ENCODE measurements around the gene MBD1.
"Not testable (repeated sequence)": the region's sequence is repeated elsewhere in the genome, so short reads cannot be mapped to it uniquely, and the experiment has no call there.

Gene MBD1

DNA sequence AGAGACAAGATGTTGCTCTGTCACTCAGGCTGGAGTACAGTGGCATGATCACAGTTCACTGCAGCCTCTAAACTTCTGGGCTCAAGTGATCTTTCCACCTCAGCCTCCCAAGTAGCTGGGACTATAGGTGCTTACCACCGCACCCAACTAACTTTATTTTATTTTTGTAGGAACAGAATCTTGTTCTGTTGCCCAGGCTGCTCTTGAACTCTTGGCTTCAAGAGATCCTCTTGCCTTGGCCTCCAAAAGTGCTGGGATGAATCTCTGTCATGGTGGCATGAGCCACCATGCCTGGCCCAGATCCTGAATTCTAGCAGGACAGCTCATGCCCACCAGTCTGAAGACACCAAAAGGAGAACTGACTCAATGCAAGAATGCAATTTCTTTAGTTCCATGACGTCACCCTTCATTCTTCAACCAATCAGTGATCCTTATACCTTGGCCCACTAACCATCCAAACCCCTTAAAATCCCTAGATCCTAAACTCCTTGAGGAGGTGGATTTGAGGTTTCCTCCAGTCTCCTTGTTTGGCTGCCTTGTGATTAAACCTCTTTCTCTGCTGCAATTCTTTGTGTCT is 31.8 kb upstream of the MBD1 start:
- DNase-seq (ENCODE audit: low read depth) = peak; percentile 7
- TF ChIP-seq, protein P1, sequence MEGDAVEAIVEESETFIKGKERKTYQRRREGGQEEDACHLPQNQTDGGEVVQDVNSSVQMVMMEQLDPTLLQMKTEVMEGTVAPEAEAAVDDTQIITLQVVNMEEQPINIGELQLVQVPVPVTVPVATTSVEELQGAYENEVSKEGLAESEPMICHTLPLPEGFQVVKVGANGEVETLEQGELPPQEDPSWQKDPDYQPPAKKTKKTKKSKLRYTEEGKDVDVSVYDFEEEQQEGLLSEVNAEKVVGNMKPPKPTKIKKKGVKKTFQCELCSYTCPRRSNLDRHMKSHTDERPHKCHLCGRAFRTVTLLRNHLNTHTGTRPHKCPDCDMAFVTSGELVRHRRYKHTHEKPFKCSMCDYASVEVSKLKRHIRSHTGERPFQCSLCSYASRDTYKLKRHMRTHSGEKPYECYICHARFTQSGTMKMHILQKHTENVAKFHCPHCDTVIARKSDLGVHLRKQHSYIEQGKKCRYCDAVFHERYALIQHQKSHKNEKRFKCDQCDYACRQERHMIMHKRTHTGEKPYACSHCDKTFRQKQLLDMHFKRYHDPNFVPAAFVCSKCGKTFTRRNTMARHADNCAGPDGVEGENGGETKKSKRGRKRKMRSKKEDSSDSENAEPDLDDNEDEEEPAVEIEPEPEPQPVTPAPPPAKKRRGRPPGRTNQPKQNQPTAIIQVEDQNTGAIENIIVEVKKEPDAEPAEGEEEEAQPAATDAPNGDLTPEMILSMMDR (conservative IDR thresholded peaks at IDR 0.05; ENCODE audit: control insufficient read depth, insufficient read depth, low read depth, low read length) = no peak
- no peak overlapping the region for H3K4me3 ChIP-seq (ENCODE audit: control insufficient read depth, low read depth, low read length)

DNA sequence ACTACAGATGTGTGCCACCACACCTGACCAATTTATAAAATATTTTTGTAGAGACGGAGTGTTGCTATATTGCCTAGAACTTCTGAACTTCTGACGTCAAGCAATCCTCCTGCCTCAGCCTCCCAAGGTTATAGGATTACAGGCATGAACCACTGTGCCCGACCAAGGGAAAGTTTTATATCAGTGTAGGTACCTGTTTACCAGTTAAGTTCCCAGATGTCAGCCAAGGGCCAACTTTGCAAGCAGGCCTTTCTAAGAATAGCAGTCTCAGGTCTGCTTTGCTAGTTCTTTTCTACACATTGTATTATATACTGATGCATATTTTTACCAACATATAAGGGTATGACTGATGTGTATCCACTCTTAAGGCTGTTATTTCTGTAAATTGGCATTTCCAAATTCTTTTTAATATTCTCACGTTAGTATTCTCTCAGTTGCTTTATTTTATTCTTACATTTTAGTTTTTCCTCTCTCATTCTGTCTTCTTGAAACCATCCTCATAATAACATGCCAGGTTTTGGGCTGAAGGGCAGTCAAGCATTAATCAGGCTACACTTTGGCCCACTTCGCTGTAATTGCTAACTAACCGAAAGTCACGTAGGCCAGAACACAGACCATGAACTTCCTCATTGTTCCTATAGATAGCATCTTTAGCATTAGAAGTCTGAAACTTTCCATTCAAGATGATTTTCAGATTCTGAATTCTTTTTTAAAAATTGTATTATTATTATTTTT is 31.1 kb upstream of the MBD1 start:
- DNase-seq (ENCODE audit: low read depth) = no peak

DNA sequence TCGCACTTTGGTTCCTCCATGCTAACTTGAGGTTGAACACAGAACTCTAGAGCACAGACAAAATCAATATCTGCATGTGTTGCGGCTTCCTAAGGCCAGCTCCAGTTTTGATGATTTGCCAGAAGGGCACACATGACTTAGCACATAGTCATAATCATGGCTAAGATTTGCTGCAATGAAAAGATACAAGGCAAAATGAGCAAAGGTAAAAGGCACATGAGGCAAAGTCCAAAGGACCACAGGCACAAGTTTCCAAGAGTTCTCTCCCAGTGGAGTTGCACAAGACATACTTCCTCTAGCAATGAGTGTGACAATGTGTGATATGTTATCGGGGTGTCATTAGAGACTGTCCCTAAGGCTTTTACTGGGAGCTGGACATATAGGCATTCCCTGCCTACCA is 30.3 kb upstream of the MBD1 start:
- no peak for DNase-seq (ENCODE audit: low read depth)
- no peak overlapping the region for H3K4me3 ChIP-seq (ENCODE audit: control insufficient read depth, low read depth, low read length)
- TF ChIP-seq, protein P1 (conservative IDR thresholded peaks at IDR 0.05; ENCODE audit: control insufficient read depth, insufficient read depth, low read depth, low read length) = no peak

More for the DNA sequence above, 31.1 kb upstream of the MBD1 start:
- TF ChIP-seq, protein P1 (conservative IDR thresholded peaks at IDR 0.05; ENCODE audit: control insufficient read depth, insufficient read depth, low read depth, low read length) = no peak
- H3K4me3 ChIP-seq (ENCODE audit: control insufficient read depth, low read depth, low read length) = no peak overlapping the region

DNA sequence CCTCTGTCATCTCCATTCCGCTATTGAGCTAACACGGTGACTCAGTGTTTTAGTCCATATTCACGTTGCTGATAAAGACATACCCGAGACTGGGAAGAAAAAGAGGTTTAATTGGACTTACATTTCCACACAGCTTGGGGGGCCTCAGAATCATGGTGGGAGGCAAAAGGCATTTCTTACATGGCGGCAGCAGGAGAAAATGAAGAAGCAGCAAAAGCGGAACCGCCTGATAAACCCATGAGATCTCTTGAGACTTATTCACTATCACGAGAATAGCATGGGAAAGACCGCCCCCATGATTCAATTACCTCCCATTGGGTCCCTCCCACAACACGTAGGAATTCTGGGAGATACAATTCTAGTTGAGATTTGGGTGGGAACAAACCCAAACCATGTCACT is 28.8 kb upstream of the MBD1 start:
- TF ChIP-seq, protein P1 (conservative IDR thresholded peaks at IDR 0.05; ENCODE audit: control insufficient read depth, insufficient read depth, low read depth, low read length) = no peak
- H3K4me3 ChIP-seq (ENCODE audit: control insufficient read depth, low read depth, low read length) = no peak overlapping the region
- DNase-seq (ENCODE audit: low read depth) = no peak

DNA sequence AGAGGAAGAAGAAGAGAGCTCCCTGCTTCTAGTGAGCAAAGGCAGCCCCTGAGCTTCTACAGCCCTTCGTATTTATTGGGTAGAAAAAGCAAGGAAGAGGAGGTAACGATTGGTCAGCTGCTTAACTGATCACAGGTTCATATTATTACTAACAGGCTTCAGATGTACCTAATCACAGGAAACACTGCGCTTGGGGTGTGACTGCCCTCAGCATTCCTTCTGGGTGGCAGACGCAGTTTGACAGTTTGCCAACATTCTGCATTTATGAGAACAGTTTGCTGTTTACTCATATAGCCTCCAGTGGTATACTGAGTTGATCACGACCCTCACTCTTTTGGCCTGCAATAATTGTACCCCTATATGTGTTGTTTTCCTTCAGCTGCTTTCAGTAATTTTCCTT is 27.5 kb upstream of the MBD1 start:
- not testable (repeated sequence) for DNase-seq (ENCODE audit: low read depth); H3K4me3 ChIP-seq (ENCODE audit: control insufficient read depth, low read depth, low read length)

DNA sequence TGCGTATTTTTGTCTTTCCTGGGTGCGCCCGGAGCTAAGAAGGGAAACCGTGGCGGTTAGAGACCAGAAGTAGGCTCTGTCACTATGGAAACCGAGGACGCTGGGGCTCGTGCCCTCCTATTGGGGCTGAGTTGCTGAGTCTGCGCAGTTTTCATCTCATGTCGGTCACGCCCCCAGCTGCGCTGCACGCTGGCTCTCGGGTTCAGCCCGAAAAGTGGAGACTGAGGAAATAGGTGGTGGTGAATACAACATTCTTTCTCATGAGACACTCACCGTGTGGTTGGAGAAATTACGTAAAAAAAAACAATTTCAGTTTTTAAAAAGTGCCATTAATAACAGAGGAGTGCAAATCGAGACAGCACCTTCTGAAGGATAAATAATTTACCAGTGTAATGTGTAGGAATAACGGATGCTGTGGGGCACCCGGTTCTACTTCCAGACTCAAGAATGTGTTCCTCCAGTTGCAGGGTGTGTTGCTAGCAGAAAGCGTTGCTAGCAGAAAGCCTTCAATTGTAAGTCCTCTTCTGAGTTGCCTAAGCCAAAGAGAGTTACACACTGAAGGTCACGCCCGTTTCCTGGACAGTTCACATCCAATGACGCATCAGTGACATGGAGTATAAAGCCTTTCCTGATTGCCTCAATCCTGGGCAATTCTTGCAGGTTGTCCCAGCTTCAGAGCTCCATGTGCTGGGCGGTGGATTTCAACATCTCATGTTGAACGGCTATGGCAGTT is 26.6 kb upstream of the MBD1 start:
- TF ChIP-seq, protein P1 (conservative IDR thresholded peaks at IDR 0.05; ENCODE audit: control insufficient read depth, insufficient read depth, low read depth, low read length) = no peak
- peak overlapping the region; percentile 63 for H3K4me3 ChIP-seq (ENCODE audit: control insufficient read depth, low read depth, low read length)
- peak; percentile 98 for DNase-seq (ENCODE audit: low read depth)

DNA sequence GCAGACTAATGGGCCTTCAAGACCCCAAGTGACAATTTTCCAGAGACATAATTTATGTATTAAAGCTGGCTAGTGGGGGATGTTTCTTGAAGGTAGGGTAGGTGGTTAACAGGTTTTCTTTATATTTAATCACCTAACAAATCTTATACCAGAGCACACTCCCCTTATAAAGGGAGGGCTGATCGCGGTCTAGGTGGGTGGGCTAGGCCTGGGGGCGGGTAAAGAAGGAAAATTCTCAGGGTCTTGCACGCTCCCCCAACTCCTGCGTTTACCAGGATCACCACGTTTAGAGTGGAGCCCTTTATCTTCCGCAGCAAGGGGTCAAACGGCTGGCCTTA is 26.0 kb upstream of the MBD1 start:
- DNase-seq (ENCODE audit: low read depth) = no peak
- peak overlapping the region; percentile 63 for H3K4me3 ChIP-seq (ENCODE audit: control insufficient read depth, low read depth, low read length)
- TF ChIP-seq, protein P1 (conservative IDR thresholded peaks at IDR 0.05; ENCODE audit: control insufficient read depth, insufficient read depth, low read depth, low read length) = no peak
